GM21825 (cell line): ENCODE measurements around the gene DIP2A.
"Not testable (repeated sequence)": the region's sequence is repeated elsewhere in the genome, so short reads cannot be mapped to it uniquely, and the experiment has no call there.

ENCODE experiments used
- ATAC-seq: cut with Tn5 transposase; IDR thresholded peaks from one replicate; pipeline ENCODE4 v1.9.1; 2021; ENCODE audit warnings: mild to moderate bottlenecking, moderate library complexity; ENCODE audit not compliant: unreplicated experiment

The DIP2A gene

GRCh38 chr21:46448108-46448507 lies 10.6 kb upstream of the DIP2A start:
- no peak for ATAC-seq

- not testable (repeated sequence) for ATAC-seq
Measured at GRCh38 chr21:46448855-46449254, 9.8 kb upstream of the DIP2A start.

GRCh38 chr21:46452710-46453109 lies 6.0 kb upstream of the DIP2A start:
- ATAC-seq = no peak

GRCh38 chr21:46454142-46454541 lies 4.5 kb upstream of the DIP2A start:
- no peak for ATAC-seq

GRCh38 chr21:46454634-46455390 lies 3.9 kb upstream of the DIP2A start:
- ATAC-seq = no peak

- ATAC-seq = no peak
Measured at GRCh38 chr21:46455575-46456385, 2.9 kb upstream of the DIP2A start.

GRCh38 chr21:46456750-46457149 lies 1.9 kb upstream of the DIP2A start:
- ATAC-seq = no peak

- ATAC-seq = peak; percentile 23
Measured at GRCh38 chr21:46457801-46458314, 833 bp upstream of the DIP2A start.

GRCh38 chr21:46459024-46459355 lies 299 bp downstream of the DIP2A start:
- no peak for ATAC-seq

- no peak for ATAC-seq
Measured at GRCh38 chr21:46459356-46460112, 843 bp downstream of the DIP2A start.

GRCh38 chr21:46461909-46462308 lies 3.2 kb downstream of the DIP2A start:
- no peak for ATAC-seq

GRCh38 chr21:46465153-46465552 lies 6.5 kb downstream of the DIP2A start:
- not testable (repeated sequence) for ATAC-seq

- no peak for ATAC-seq
Measured at GRCh38 chr21:46465651-46466050, 7.0 kb downstream of the DIP2A start.

- ATAC-seq = no peak
Measured at GRCh38 chr21:46468108-46468774, 9.6 kb downstream of the DIP2A start.

- no peak for ATAC-seq
Measured at GRCh38 chr21:46469275-46469674, 10.6 kb downstream of the DIP2A start.

- no peak for ATAC-seq
Measured at GRCh38 chr21:46471514-46471913, 12.8 kb downstream of the DIP2A start.

- no peak for ATAC-seq
Measured at GRCh38 chr21:46472246-46472645, 13.6 kb downstream of the DIP2A start.

- ATAC-seq = no peak
Measured at GRCh38 chr21:46474382-46474781, 15.7 kb downstream of the DIP2A start.

GRCh38 chr21:46475296-46475695 lies 16.6 kb downstream of the DIP2A start:
- ATAC-seq = no peak

GRCh38 chr21:46477765-46478164 lies 19.1 kb downstream of the DIP2A start:
- no peak for ATAC-seq

GRCh38 chr21:46478910-46479309 lies 20.2 kb downstream of the DIP2A start:
- no peak for ATAC-seq
